AG08395 (cell line): ENCODE results near the gene ACADSB.
A peak's percentile ranks its signal among the peaks of the same experiment; 100 is the strongest.

Source experiments
- DNase-seq: peaks from one replicate; pipeline ENCODE4 v3.0.0; 2012; ENCODE audit warnings: mixed read lengths, low spot score

The ACADSB gene

GRCh38 chr10:123008355-123009104 lies at the start of gene ACADSB, which contains the start of gene IKZF5:
ACADSB (plus strand) TSS chr10:123009006; CDS start chr10:123009030, 24 bp downstream.
IKZF5 (minus strand) TSS chr10:123008795; CDS start chr10:122998625, 10,170 bp downstream.
- peak; percentile 100 for DNase-seq

- DNase-seq, result no peak
These were observed 46.4 kb upstream of the ACADSB start for GRCh38 chr10:122962405-122962804.

- no peak for DNase-seq
These were observed 41.9 kb upstream of the ACADSB start for GRCh38 chr10:122966879-122967278.

- no peak for DNase-seq
These were observed 40.1 kb upstream of the ACADSB start for GRCh38 chr10:122968698-122969097.

- DNase-seq, result no peak
These were observed 34.8 kb upstream of the ACADSB start for GRCh38 chr10:122974023-122974422.

GRCh38 chr10:122974543-122975064 lies 34.2 kb upstream of the ACADSB start:
- DNase-seq, result no peak

GRCh38 chr10:122980209-122981065 lies 28.4 kb upstream of the ACADSB start, which contains the start of gene PSTK:
PSTK (plus strand) TSS chr10:122980401; CDS start chr10:122980480, 79 bp downstream.
- DNase-seq, result peak; percentile 98

- DNase-seq, result peak; percentile 45
These were observed 27.7 kb upstream of the ACADSB start for GRCh38 chr10:122981066-122981464.

GRCh38 chr10:122983898-122984297 lies 24.9 kb upstream of the ACADSB start:
- DNase-seq, result no peak

GRCh38 chr10:122984708-122985107 lies 24.1 kb upstream of the ACADSB start:
- no peak for DNase-seq

- DNase-seq, result no peak
These were observed 22.5 kb upstream of the ACADSB start for GRCh38 chr10:122986335-122986734.

- no peak for DNase-seq
These were observed 20.3 kb upstream of the ACADSB start for GRCh38 chr10:122988501-122988900.

GRCh38 chr10:122990278-122990677 lies 18.5 kb upstream of the ACADSB start:
- DNase-seq, result no peak

GRCh38 chr10:122992031-122992585 lies 16.7 kb upstream of the ACADSB start:
- no peak for DNase-seq

GRCh38 chr10:122993797-122994336 lies 14.9 kb upstream of the ACADSB start:
- no peak for DNase-seq

GRCh38 chr10:122995936-122996335 lies 12.9 kb upstream of the ACADSB start:
- DNase-seq, result no peak

- no peak for DNase-seq
These were observed 10.9 kb upstream of the ACADSB start for GRCh38 chr10:122997864-122998263.

GRCh38 chr10:122998360-122998917 lies 10.4 kb upstream of the ACADSB start:
- no peak for DNase-seq

GRCh38 chr10:122998934-122999333 lies 9.9 kb upstream of the ACADSB start:
- no peak for DNase-seq

GRCh38 chr10:122999347-122999746 lies 9.5 kb upstream of the ACADSB start:
- DNase-seq, result no peak

GRCh38 chr10:123000155-123000554 lies 8.7 kb upstream of the ACADSB start:
- DNase-seq, result no peak

GRCh38 chr10:123001370-123001769 lies 7.4 kb upstream of the ACADSB start:
- DNase-seq, result no peak
